Endothelial cell of umbilical vein (primary cell): ENCODE results near the gene COL8A1. TPM values are rescaled to one million over a fixed set of nuclear protein-coding genes. Genes with fewer than 3 reads are reported as not detected.

Experiments used
- BruUV-seq: library from RNA; stranded (reverse); fragments of 400-500 nt; replicated peaks from 2 replicates; lab custom pipeline; 2021; lab: Mats Ljungman, UMichigan
- CTCF ChIA-PET: fragments of 300-600, 350-600 bp; sonication (Branson Sonifier 250); formaldehyde crosslinking; loops from one replicate; lab custom pipeline; 2021; ENCODE audit warnings: antibody characterized with exemption, inconsistent platforms; lab: Charles Lee
- POLR2A ChIA-PET: fragments of 300-600, 350-600 bp; sonication (Branson Sonifier 250); formaldehyde crosslinking; loops from one replicate; lab custom pipeline; 2021; ENCODE audit warnings: antibody characterized with exemption, inconsistent platforms; lab: Charles Lee
- DNase-seq: peaks from one replicate; pipeline ENCODE4 v3.0.0-alpha.2; 2011; ENCODE audit warnings: low read depth, low spot score
- FAIRE-seq: peaks from 2 replicates; lab custom pipeline; 2011; peaks lifted over from hg19 to GRCh38; lab: Jason Lieb, UNC
- H2AFZ ChIP-seq: 2 replicates; pipeline ENCODE4 v1.6.0; 2012; ENCODE audit warnings: low read depth, low read length, control low read depth, inconsistent platforms
- H3K27ac ChIP-seq: 2 replicates; pipeline ENCODE4 v1.5.1; 2011; ENCODE audit warnings: low read depth, mild to moderate bottlenecking, control low read depth, low read length, moderate library complexity; ENCODE audit not compliant: insufficient read depth
- H3K27me3 ChIP-seq, 2 experiments: 2 replicates each; pipeline versions ENCODE4 v1.6.0 to v1.6.1; 2011; ENCODE audit warnings: low read length in 2 of 2, mixed read lengths in 1 of 2; ENCODE audit not compliant: control insufficient read depth in 2 of 2, insufficient read depth in 2 of 2
- H3K36me3 ChIP-seq, 2 experiments: 2 replicates in 1 of 2; 3 replicates in 1 of 2; pipeline ENCODE4 v1.5.1; 2011; ENCODE audit warnings: low read length in 2 of 2, mild to moderate bottlenecking in 1 of 2, moderate library complexity in 1 of 2; ENCODE audit not compliant: control insufficient read depth in 2 of 2, insufficient read depth in 2 of 2; ENCODE audit errors: extremely low read depth in 1 of 2
- H3K4me1 ChIP-seq: 3 replicates; pipeline ENCODE4 v1.5.1; 2011; ENCODE audit warnings: mild to moderate bottlenecking, low read length; ENCODE audit not compliant: control insufficient read depth, insufficient read depth; ENCODE audit errors: extremely low read depth
- H3K4me2 ChIP-seq: 2 replicates; pipeline ENCODE4 v1.6.1; 2011; ENCODE audit warnings: low read length, control low read depth, mixed read lengths; ENCODE audit not compliant: insufficient read depth
- H3K4me3 ChIP-seq, 3 experiments: fragments of 200-600 bp in 1 of 3; sonication (generic), shearing (Covaris generic) in 1 of 3; replicated peaks in 1 of 3; 2 replicates each; pipeline ENCODE4 v1.5.1; 2011 to 2016; ENCODE audit warnings: control low read depth in 3 of 3, low read length in 3 of 3, mild to moderate bottlenecking in 2 of 3, inconsistent platforms in 1 of 3, low read depth in 1 of 3, moderate library complexity in 1 of 3; ENCODE audit not compliant: insufficient read depth in 1 of 3
- H3K79me2 ChIP-seq: 2 replicates; pipeline ENCODE4 v1.6.0; 2012; ENCODE audit warnings: low read length, inconsistent platforms; ENCODE audit not compliant: control insufficient read depth, insufficient read depth
- H3K9ac ChIP-seq: replicated peaks from 2 replicates; pipeline ENCODE3; 2011; ENCODE audit warnings: low read length, control low read depth; ENCODE audit not compliant: insufficient read depth; ENCODE audit errors: extremely low read depth
- H3K9me1 ChIP-seq: replicated peaks from 3 replicates; pipeline ENCODE4 v1.6.0; 2011; ENCODE audit warnings: mild to moderate bottlenecking, low read length; ENCODE audit not compliant: control insufficient read depth, insufficient read depth; ENCODE audit errors: extremely low read depth
- H3K9me3 ChIP-seq: replicated peaks from 2 replicates; pipeline ENCODE4 v1.5.1; 2012; ENCODE audit warnings: low read length, inconsistent platforms; ENCODE audit not compliant: control insufficient read depth, insufficient read depth
- H4K20me1 ChIP-seq: replicated peaks from 2 replicates; pipeline ENCODE3; 2011; ENCODE audit warnings: mild to moderate bottlenecking, low read length; ENCODE audit not compliant: control insufficient read depth, insufficient read depth; ENCODE audit errors: extremely low read depth
- CTCF ChIP-seq, 2 donors: IDR thresholded peaks; 1 replicate in 1 of 2; 2 replicates in 1 of 2; pipeline ENCODE4 v1.5.1; 2011; ENCODE audit warnings: low read length in 2 of 2, mild to moderate bottlenecking in 2 of 2, moderate library complexity in 2 of 2, control low read depth in 1 of 2, inconsistent platforms in 1 of 2, low read depth in 1 of 2; ENCODE audit not compliant: insufficient read depth in 1 of 2; ENCODE audit errors: extremely low read depth in 1 of 2
- EZH2 ChIP-seq: IDR thresholded peaks from 2 replicates; pipeline ENCODE4 v1.6.1; 2012; ENCODE audit warnings: borderline replicate concordance, low read depth, mild to moderate bottlenecking, moderate library complexity, low read length, inconsistent platforms; ENCODE audit not compliant: severe bottlenecking
- FOS ChIP-seq: IDR thresholded peaks from 2 replicates; pipeline ENCODE4 v1.6.1; 2011; ENCODE audit warnings: mild to moderate bottlenecking, low read length, moderate library complexity, borderline replicate concordance; ENCODE audit not compliant: insufficient read depth
- GATA2 ChIP-seq: IDR thresholded peaks from 2 replicates; pipeline ENCODE4 v1.7.0; 2011; ENCODE audit warnings: low read depth, mild to moderate bottlenecking, moderate library complexity, mixed read lengths, low read length; ENCODE audit not compliant: insufficient read length, insufficient read depth
- JUN ChIP-seq: IDR thresholded peaks from 2 replicates; pipeline ENCODE4 v1.6.1; 2011; ENCODE audit warnings: borderline replicate concordance, low read depth; ENCODE audit not compliant: insufficient read length, insufficient read depth
- MAX ChIP-seq: IDR thresholded peaks from 2 replicates; pipeline ENCODE4 v1.6.1; 2011; ENCODE audit not compliant: insufficient read depth, insufficient read length
- MYC ChIP-seq: IDR thresholded peaks from one replicate; pipeline ENCODE4 v1.6.1; 2011; ENCODE audit warnings: mild to moderate bottlenecking, low read depth, low read length
- POLR2A ChIP-seq: IDR thresholded peaks from 2 replicates; pipeline ENCODE4 v1.6.1; 2012; ENCODE audit warnings: low read depth, mild to moderate bottlenecking, control low read depth, low read length
- POLR2AphosphoS5 ChIP-seq: IDR thresholded peaks from 2 replicates; pipeline ENCODE4 v1.6.1; 2012; ENCODE audit warnings: low read depth, mild to moderate bottlenecking, control low read depth, low read length, moderate library complexity; ENCODE audit not compliant: insufficient read depth
- dilution Hi-C: fragments of 300-500 bp; cut with MboI; formaldehyde crosslinking; loops from one replicate; pipeline ENCODE4 v1.15.0; 2019; ENCODE audit warnings: low sequenced_read_pairs; ENCODE audit not compliant: extremely low pct_ligation_motif_present
- intact Hi-C: fragments of 100-400 bp; cut with micrococcal nuclease; formaldehyde crosslinking; loops from one replicate; pipeline ENCODE4 v1.10.0; 2022
- polyA plus RNA-seq, 4 experiments: library from polyadenylated mRNA; depleted of rRNA in 3 of 4; stranded (reverse) in 3 of 4; unstranded in 1 of 4; fragments of >200 nt; gene quantifications; 2 replicates each; pipeline versions ENCODE4 v1.2.1 to v1.2.3, GENCODE V29; 2011 to 2012; ENCODE audit warnings: missing spikeins in 1 of 4
- total RNA-seq: library from RNA; stranded (reverse); gene quantifications from 2 replicates; pipeline ENCODE4 v1.2.3, GENCODE V29; 2021

The COL8A1 gene
- total and polyA plus RNA-seq, 2 donors (not counting 3 experiments of a cell fraction or from before 2014, with no cell fraction given): 358 to 634 TPM

- peaks cover 35% of the 10 kb centered on the region for H3K79me2 ChIP-seq
- peak; percentile 89 for DNase-seq
Observed at GRCh38 chr3:99836681-99837080, 198.3 kb downstream of the COL8A1 start.

GRCh38 chr3:99837715-99838114, 199.3 kb downstream of the COL8A1 start:
- dilution Hi-C loops: no loop called here
- TF ChIP-seq MAX (no peak), JUN (no peak), EZH2 (no peak), POLR2A (no peak), POLR2AphosphoS5 (no peak), GATA2 (no peak), MYC (no peak), FOS (no peak), CTCF (IDR thresholded peaks at IDR 0.05; ENCODE audit: extremely low read depth in 1 of 2, insufficient read depth in 1 of 2, low read depth in 1 of 2, low read length in 2 of 2) (no peak)
- intact Hi-C loops: no loop called here
- no peaks in the 10 kb centered on the region for H4K20me1 ChIP-seq
- ChIA-PET POLR2A (no interaction called here), CTCF (interaction anchor here (1.0 to 1.4 kb wide), 2 partner anchors 231 to 416 kb away, joined by 5 read pairs; no protein-coding TSS in a partner anchor)
- H3K4me1 ChIP-seq: peaks cover 23% of the 10 kb centered on the region
- H2AFZ ChIP-seq: no peak overlapping the region
- H3K27me3 ChIP-seq: no peaks in the 10 kb centered on the region
- no peaks in the 10 kb centered on the region for H3K9me1 ChIP-seq
- no peak overlapping the region for H3K27ac ChIP-seq
- H3K79me2 ChIP-seq: peaks cover 33% of the 10 kb centered on the region
- DNase-seq (no peak), FAIRE-seq (no peak)
- H3K4me3 ChIP-seq: no peak overlapping the region
- H3K36me3 ChIP-seq: no peaks in the 10 kb centered on the region
- H3K9me3 ChIP-seq: no peaks in the 10 kb centered on the region
- H3K9ac ChIP-seq: no peak overlapping the region
- no TSS peak for BruUV-seq
- no peak overlapping the region for H3K4me2 ChIP-seq

More at GRCh38 chr3:99836681-99837080, 198.3 kb downstream of the COL8A1 start:
- no TSS peak for BruUV-seq
- Histone ChIP-seq H4K20me1 (no peaks in the 10 kb centered on the region), H3K9ac (no peak overlapping the region), H3K4me3 (no peak overlapping the region), H3K27me3 (no peaks in the 10 kb centered on the region), H3K9me1 (no peaks in the 10 kb centered on the region), H3K9me3 (no peaks in the 10 kb centered on the region), H3K4me2 (peak overlapping the region; percentile 55), H2AFZ (no peak overlapping the region), H3K36me3 (no peaks in the 10 kb centered on the region), H3K4me1 (peaks cover 23% of the 10 kb centered on the region), H3K27ac (no peak overlapping the region)
- dilution Hi-C loops: no loop called here
- intact Hi-C loops: no loop called here
- TF ChIP-seq GATA2 (no peak), POLR2A (no peak), FOS (no peak)
- ChIA-PET CTCF (interaction anchor here (1.0 to 1.4 kb wide), 2 partner anchors 10 to 232 kb away, joined by 3 to 5 read pairs; no protein-coding TSS in a partner anchor), POLR2A (no interaction called here)
- FAIRE-seq: peak; percentile 52
